Spinal cord (tissue), 10 donors: ENCODE results near the gene RNF114. TPM values are rescaled to one million over a fixed set of nuclear protein-coding genes. Genes with fewer than 3 reads are reported as not detected.
"Not testable (repeated sequence)": the region's sequence is repeated elsewhere in the genome, so short reads cannot be mapped to it uniquely, and the experiment has no call there.

Experiments
- DNase-seq, 6 donors: peaks; one replicate each; pipeline versions ENCODE4 v3.0.0 to v3.0.0-alpha.2; 2013 to 2015; ENCODE audit warnings: low spot score in 6 of 6, low read depth in 4 of 6
- H3K27ac ChIP-seq: one replicate; pipeline ENCODE4 v1.5.1; 2013; ENCODE audit warnings: low read depth, low read length, control low read depth
- H3K27me3 ChIP-seq: one replicate; pipeline ENCODE4 v1.6.1; 2013; ENCODE audit warnings: low read length; ENCODE audit not compliant: control insufficient read depth, insufficient read depth
- H3K36me3 ChIP-seq: one replicate; pipeline ENCODE4 v1.6.1; 2013; ENCODE audit warnings: low read length; ENCODE audit not compliant: control insufficient read depth, insufficient read depth
- H3K4me1 ChIP-seq: one replicate; pipeline ENCODE4 v1.6.1; 2013; ENCODE audit warnings: low read length; ENCODE audit not compliant: control insufficient read depth, insufficient read depth
- H3K4me3 ChIP-seq: one replicate; pipeline ENCODE4 v1.5.1; 2013; ENCODE audit warnings: low read depth, low read length, control low read depth
- H3K9me3 ChIP-seq: one replicate; pipeline ENCODE4 v1.6.1; 2013; ENCODE audit warnings: low read length; ENCODE audit not compliant: control insufficient read depth, insufficient read depth
- WGBS: methylation state at CpG from one replicate; pipeline ENCODE4 v1.1.5; 2013; ENCODE audit warnings: missing lambda C conversion rate; ENCODE audit not compliant: insufficient coverage; 5-methylcytosine and 5-hydroxymethylcytosine counted together
- polyA plus RNA-seq, 2 donors: library from polyadenylated mRNA; unstranded; fragments of 120-200 nt; gene quantifications; one replicate each; pipeline ENCODE4 v1.2.1, GENCODE V29; 2013; ENCODE audit not compliant: insufficient read length in 2 of 2
- total RNA-seq, 2 donors: library from RNA; depleted of rRNA in 1 of 2; stranded (reverse); fragments of 120-200 nt in 1 of 2; fragments of >200 nt in 1 of 2; gene quantifications; one replicate each; pipeline versions ENCODE4 v1.2.3 to v1.2.4, GENCODE V29; 2013 to 2014
- donor health status: healthy.

Gene RNF114
- total and polyA plus RNA-seq, 4 donors, result 39.4 to 63.8 (median 57.3) TPM

DNA sequence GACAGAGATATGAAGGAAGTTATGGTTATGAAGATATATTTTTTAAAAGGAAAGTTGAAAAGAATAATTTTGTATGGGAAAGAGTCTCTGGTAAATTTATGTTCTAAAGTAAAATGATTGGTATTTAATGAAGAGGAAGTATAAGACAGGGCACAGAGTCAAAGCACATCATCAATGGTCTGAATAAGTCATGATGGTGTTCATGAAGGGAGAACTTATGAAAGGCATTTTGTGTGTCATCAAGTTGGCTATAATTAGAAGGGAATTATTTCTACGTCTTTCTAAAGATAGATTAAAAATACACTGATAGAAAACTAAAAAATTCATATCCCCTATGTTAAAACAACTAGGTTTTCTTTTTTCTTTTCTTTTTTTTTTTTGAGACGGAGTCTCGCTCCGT lies 25.2 kb downstream of the RNF114 start:
- 80% methylated on average over 1 of the region's 4 CpGs for WGBS
- H3K36me3 ChIP-seq, result peaks cover 10% of the 10 kb centered on the region
- no peak overlapping the region for H3K27ac ChIP-seq
- H3K27me3 ChIP-seq, result no peaks in the 10 kb centered on the region
- H3K4me1 ChIP-seq, result no peaks in the 10 kb centered on the region
- no peak overlapping the region for H3K4me3 ChIP-seq
- DNase-seq, result no peak
- H3K9me3 ChIP-seq, result no peaks in the 10 kb centered on the region

DNA sequence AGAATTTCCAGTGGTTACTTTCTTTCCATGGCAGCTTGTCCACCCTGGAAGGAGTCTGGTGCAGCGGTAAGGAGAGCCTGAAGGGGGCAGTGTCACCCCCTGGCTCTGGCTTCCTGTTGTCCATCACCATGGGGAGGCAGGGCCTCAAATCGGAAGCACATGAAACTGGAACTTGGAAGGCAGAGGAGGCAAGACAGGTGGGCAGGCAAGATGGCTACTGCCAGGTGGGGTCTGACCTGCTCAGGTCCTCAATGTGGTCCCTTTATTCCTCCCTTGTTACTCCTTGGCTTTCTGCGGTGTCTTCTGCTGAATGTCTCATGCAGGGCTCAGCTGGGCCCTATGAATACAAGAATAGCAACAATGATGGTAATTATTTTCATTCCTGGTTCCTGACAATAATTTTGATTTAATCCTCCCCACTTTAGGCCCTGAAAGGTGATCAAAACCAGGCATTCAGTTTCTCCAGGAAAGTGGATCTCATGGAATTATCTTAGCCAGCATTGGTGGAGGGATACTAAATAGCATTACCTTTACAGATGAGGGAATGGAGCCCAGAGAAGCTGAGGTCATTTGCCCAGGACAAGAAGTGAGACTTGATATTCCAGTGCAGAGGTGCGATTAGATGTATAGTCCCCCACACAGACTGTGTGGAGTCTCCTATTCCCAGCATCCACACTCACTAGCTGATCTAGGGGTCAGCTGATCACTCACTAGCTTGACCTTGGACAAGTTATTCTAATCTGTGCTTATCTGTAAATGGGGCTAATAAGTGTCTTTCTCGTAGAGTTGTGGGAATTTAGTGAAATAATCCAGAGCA lies 29.0 kb downstream of the RNF114 start:
- H3K36me3 ChIP-seq, result no peaks in the 10 kb centered on the region
- no peak overlapping the region for H3K4me3 ChIP-seq
- WGBS, result 48% methylated on average over 3 of the region's 5 CpGs
- DNase-seq, result peak in 1 of 6 donors; percentile 14
- no peaks in the 10 kb centered on the region for H3K27me3 ChIP-seq
- no peak overlapping the region for H3K27ac ChIP-seq
- no peaks in the 10 kb centered on the region for H3K9me3 ChIP-seq
- H3K4me1 ChIP-seq, result no peaks in the 10 kb centered on the region

DNA sequence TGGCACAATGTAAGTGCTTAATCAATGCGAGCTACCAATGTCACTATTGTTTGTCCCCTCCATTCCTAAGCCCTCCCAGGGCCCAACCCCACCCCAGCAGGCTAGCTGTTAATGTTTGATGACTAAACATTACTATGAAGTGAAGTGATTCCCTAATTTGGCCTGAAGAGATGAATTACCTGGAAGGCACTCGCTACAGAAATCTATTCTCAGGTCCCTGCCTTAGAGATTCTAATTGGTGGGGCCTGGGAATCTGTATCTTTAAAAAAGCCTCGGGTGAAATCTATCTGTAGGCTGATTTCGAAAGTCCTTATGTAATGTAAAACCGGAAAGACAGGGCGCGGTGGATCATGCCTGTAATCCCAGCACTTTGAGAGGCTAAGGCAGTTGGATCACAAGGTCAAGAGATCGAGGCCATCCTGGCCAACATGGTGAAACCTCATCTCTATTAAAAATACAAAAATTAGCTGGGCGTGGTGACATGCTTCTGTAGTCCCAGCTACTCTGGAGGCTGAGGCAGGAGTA lies 29.6 kb downstream of the RNF114 start:
- Histone ChIP-seq H3K4me1 (no peaks in the 10 kb centered on the region), H3K36me3 (no peaks in the 10 kb centered on the region), H3K27me3 (no peaks in the 10 kb centered on the region), H3K4me3 (no peak overlapping the region), H3K9me3 (no peaks in the 10 kb centered on the region), H3K27ac (no peak overlapping the region)
- WGBS, result 92% methylated on average over 7 of the region's 9 CpGs
- no peak for DNase-seq

DNA sequence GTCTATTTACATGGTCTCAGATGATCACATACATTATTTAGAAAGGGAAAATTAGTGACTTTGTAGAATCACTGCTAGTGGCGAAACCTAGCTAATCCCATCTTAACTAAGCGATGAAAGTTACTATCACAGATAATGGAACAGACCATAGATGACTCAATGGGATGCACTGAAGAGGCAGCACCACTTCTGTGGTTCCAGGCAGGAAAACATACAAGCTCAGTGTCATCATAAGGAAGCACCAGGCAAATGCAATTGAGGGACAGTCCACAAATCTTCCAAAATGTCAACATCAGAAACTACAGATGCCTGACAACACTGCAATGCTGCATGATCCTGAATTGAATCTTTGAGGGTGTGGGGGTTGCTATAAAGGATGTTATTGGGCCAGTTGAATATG lies 30.7 kb downstream of the RNF114 start:
- Histone ChIP-seq H3K27ac (no peak overlapping the region), H3K4me3 (no peak overlapping the region), H3K9me3 (no peaks in the 10 kb centered on the region), H3K4me1 (no peaks in the 10 kb centered on the region), H3K36me3 (no peaks in the 10 kb centered on the region), H3K27me3 (no peaks in the 10 kb centered on the region)
- DNase-seq, result no peak
- 100% methylated on average over 1 of the region's 2 CpGs for WGBS

DNA sequence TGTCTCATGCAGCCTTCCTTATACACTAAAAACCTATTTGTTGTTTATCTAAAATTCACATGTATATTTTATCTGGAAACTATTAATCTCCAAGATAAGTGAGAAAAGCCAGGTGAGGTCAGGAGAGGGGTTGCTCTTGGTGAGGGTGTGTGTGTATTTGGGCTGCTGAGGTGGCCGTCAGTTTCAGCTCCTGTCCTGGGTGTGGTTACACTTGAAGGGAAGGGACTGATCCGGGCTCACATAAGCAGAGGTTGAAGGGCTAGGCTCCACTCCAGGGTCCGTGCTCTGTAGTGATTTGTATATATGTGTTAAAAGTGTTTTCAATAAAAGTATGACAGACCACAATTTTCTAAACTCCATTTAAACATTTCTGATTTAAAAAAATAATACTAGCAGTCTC lies 33.0 kb downstream of the RNF114 start:
- 38% methylated on average over 1 of the region's 3 CpGs for WGBS
- Histone ChIP-seq H3K27ac (no peak overlapping the region), H3K9me3 (no peaks in the 10 kb centered on the region)

DNA sequence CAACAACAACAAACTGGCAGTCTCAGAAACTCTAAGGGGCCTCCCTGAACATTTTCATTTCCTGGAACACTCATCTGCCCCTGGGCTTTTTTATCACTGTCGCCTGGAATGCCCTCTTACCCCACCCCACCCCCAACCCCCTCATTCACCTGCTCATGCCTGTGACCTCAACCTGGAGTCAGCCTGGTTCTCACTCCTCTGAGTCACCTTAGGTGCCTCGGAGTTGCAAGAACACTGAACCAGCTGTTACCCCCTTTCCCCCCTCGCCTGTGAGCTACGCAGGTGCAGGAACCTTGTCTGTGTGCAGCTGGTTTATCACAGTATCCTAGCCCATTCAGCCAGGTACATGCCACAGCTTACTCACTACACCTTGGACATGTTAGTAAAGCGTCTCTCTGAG lies 33.7 kb downstream of the RNF114 start:
- Histone ChIP-seq H3K36me3 (no peaks in the 10 kb centered on the region), H3K27me3 (no peaks in the 10 kb centered on the region), H3K4me3 (no peak overlapping the region), H3K9me3 (no peaks in the 10 kb centered on the region), H3K27ac (no peak overlapping the region), H3K4me1 (no peaks in the 10 kb centered on the region)
- DNase-seq, result no peak
- 74% methylated on average over 5 of the region's 5 CpGs for WGBS

More for the DNA sequence above, 33.0 kb downstream of the RNF114 start:
- Histone ChIP-seq H3K4me1 (no peaks in the 10 kb centered on the region), H3K4me3 (no peak overlapping the region), H3K36me3 (no peaks in the 10 kb centered on the region), H3K27me3 (no peaks in the 10 kb centered on the region)
- no peak for DNase-seq

DNA sequence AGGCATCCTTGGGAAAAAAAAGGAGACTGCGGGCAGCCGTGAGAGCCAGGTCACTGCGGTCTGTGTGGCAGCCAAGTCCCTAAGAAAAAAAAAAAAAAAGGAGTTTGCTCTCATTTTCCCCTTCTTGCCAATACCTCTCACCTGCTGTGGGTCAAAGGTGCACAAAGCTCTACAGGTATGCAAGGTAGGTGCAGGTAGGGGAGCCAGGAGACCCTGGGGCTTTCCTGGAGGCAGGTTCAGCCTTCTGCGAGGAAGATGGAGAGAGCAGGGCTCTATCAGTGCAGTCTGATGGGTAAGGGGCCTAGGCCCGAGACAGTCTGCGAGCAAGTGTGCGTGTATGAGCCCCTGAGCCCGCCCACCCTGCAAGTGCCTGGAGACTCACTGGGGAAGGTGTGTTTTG lies 34.3 kb downstream of the RNF114 start:
- H3K27ac ChIP-seq, result no peak overlapping the region
- H3K27me3 ChIP-seq, result no peaks in the 10 kb centered on the region
- 100% methylated on average over 5 of the region's 8 CpGs for WGBS
- no peaks in the 10 kb centered on the region for H3K36me3 ChIP-seq
- no peaks in the 10 kb centered on the region for H3K4me1 ChIP-seq
- DNase-seq, result no peak
- H3K9me3 ChIP-seq, result no peaks in the 10 kb centered on the region
- no peak overlapping the region for H3K4me3 ChIP-seq

DNA sequence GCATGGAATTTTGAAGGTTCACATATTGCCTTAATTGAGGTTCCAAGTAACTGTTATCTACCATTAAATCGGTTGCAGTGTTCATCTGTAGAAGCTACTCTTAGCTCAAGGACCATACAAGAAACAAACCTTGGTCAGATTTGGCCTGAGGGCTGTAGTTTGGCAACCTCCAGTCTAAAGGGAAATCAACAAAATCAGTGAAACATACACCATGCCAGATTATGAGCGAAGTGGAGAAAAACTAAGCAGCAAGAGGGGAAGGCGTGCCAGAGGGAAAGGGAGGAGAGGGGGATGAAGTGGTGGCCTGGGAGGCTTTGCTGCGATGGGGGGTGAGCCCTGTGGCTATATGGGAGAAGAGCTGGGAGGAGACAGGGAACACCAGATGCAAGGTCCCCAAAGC lies 37.8 kb downstream of the RNF114 start:
- 69% methylated on average over 3 of the region's 4 CpGs for WGBS
- H3K4me3 ChIP-seq, result no peak overlapping the region
- no peaks in the 10 kb centered on the region for H3K27me3 ChIP-seq
- H3K4me1 ChIP-seq, result no peaks in the 10 kb centered on the region
- H3K9me3 ChIP-seq, result no peaks in the 10 kb centered on the region
- H3K36me3 ChIP-seq, result no peaks in the 10 kb centered on the region
- H3K27ac ChIP-seq, result no peak overlapping the region
- no peak for DNase-seq

DNA sequence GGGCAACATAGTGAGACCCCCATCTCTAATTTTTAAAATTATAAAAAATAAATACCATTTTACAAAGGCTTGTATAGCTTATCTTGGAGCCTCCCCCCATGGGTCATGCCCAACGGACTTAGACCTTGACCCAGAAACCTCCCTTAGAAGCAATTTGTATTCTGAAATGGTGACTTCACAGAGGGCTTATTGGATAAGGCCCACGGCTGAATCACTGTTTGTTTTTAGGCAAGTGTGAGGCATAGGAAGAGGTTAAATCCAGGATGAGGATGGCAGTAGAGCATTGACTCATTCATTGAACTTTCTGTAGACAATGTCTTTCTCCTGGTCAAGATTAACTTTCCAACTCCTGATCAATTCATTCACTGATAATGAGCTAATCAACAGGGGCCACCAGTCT lies 40.3 kb downstream of the RNF114 start:
- no peak for DNase-seq
- Histone ChIP-seq H3K27ac (no peak overlapping the region), H3K27me3 (peaks cover 6% of the 10 kb centered on the region), H3K4me1 (peaks cover 9% of the 10 kb centered on the region), H3K4me3 (no peak overlapping the region), H3K36me3 (no peaks in the 10 kb centered on the region), H3K9me3 (no peaks in the 10 kb centered on the region)
- WGBS, result no CpG with 5 or more reads among the region's 2 CpGs

DNA sequence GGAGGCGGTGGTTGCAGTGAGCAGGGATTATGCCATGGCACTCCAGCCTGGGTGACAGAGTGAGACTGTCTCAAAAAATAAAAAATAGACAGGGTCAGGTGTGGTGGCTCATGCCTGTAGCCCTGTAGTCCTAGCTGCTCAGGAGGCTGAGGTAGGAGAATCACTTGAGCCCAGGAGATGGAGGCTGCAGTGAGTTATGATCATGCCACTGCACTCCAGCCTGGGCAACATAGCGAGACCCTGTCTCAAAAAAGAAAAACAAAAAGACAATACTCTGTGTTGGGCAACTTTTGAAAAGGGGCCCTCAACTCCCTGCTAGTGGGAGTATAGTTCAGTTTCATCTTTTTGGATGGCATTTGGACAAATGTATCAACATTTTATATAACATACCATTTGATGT lies 41.5 kb downstream of the RNF114 start:
- not testable (repeated sequence) for H3K9me3 ChIP-seq, DNase-seq, H3K4me3 ChIP-seq, H3K36me3 ChIP-seq, H3K27ac ChIP-seq
- Histone ChIP-seq H3K27me3 (peaks cover 15% of the 10 kb centered on the region), H3K4me1 (peaks cover 18% of the 10 kb centered on the region)
- WGBS, result 100% methylated on average over 1 of the region's 2 CpGs
